Muscle of leg (tissue), 11 donors: ENCODE results near the gene PCDHGA3. TPM values are rescaled to one million over a fixed set of nuclear protein-coding genes. Genes with fewer than 3 reads are reported as not detected.
"Not testable (repeated sequence)": the region's sequence is repeated elsewhere in the genome, so short reads cannot be mapped to it uniquely, and the experiment has no call there.

Source experiments
- DNase-seq: peaks from one replicate; pipeline ENCODE4 v3.0.0; 2013
- H3K27ac ChIP-seq: one replicate; pipeline ENCODE4 v1.5.1; 2013; ENCODE audit warnings: mild to moderate bottlenecking, low read length, control low read depth
- H3K27me3 ChIP-seq: one replicate; pipeline ENCODE4 v1.6.1; 2013; ENCODE audit warnings: low read length; ENCODE audit not compliant: control insufficient read depth, insufficient read depth
- H3K36me3 ChIP-seq: one replicate; pipeline ENCODE4 v1.6.1; 2013; ENCODE audit warnings: low read length; ENCODE audit not compliant: control insufficient read depth, insufficient read depth
- H3K4me1 ChIP-seq: one replicate; pipeline ENCODE4 v1.6.1; 2013; ENCODE audit warnings: low read length; ENCODE audit not compliant: control insufficient read depth, insufficient read depth
- H3K4me3 ChIP-seq: one replicate; pipeline ENCODE4 v1.5.1; 2013; ENCODE audit warnings: low read length, control low read depth
- H3K9me3 ChIP-seq: replicated peaks from 2 replicates; pipeline ENCODE4 v1.6.1; 2013; ENCODE audit warnings: low read depth, low read length; ENCODE audit not compliant: control insufficient read depth
- WGBS: methylation state at CpG from one replicate; pipeline ENCODE4 v1.1.5; 2013; ENCODE audit warnings: missing lambda C conversion rate; ENCODE audit not compliant: insufficient coverage; 5-methylcytosine and 5-hydroxymethylcytosine counted together
- polyA plus RNA-seq, 8 donors: library from polyadenylated mRNA; unstranded; fragments of 120-200 nt; gene quantifications; one replicate each; pipeline versions ENCODE4 v1.2.1 to v1.2.3, GENCODE V29; 2013; ENCODE audit warnings: inconsistent platforms in 1 of 8, low replicate concordance in 1 of 8; ENCODE audit not compliant: insufficient read length in 8 of 8, insufficient read depth in 1 of 8
- total RNA-seq: library from RNA; stranded (reverse); fragments of 120-200 nt; gene quantifications from one replicate; pipeline ENCODE4 v1.2.4, GENCODE V29; 2013

Gene PCDHGA3
- total and polyA plus RNA-seq, 9 donors: 0.94 to 2.0 (median 1.1) TPM

GRCh38 chr5:141322261-141322660 lies 21.4 kb upstream of the PCDHGA3 start:
- H3K9me3 ChIP-seq: peaks cover 40% of the 10 kb centered on the region
- H3K4me1 ChIP-seq: peaks cover 5% of the 10 kb centered on the region
- no peak overlapping the region for H3K27ac ChIP-seq
- H3K27me3 ChIP-seq: no peaks in the 10 kb centered on the region
- DNase-seq: no peak
- H3K36me3 ChIP-seq: peaks cover 14% of the 10 kb centered on the region
- WGBS: no CpG with 5 or more reads among the region's 3 CpGs
- no peak overlapping the region for H3K4me3 ChIP-seq

- Histone ChIP-seq H3K36me3 (no peaks in the 10 kb centered on the region), H3K9me3 (peaks cover 35% of the 10 kb centered on the region), H3K4me3 (peak overlapping the region; percentile 6), H3K27ac (no peak overlapping the region), H3K27me3 (peaks cover 3% of the 10 kb centered on the region), H3K4me1 (peaks cover under 1% of the 10 kb centered on the region)
- 8% methylated on average over 17 of the region's 27 CpGs for WGBS
- DNase-seq: peak; percentile 51
Observed at GRCh38 chr5:141326088-141326854, 17.4 kb upstream of the PCDHGA3 start.

GRCh38 chr5:141328231-141328630 lies 15.4 kb upstream of the PCDHGA3 start:
- H3K36me3 ChIP-seq: no peaks in the 10 kb centered on the region
- H3K9me3 ChIP-seq: peaks cover 43% of the 10 kb centered on the region
- WGBS: 81% methylated on average over 8 of the region's 8 CpGs
- DNase-seq: no peak
- H3K27ac ChIP-seq: no peak overlapping the region
- peaks cover 3% of the 10 kb centered on the region for H3K27me3 ChIP-seq
- H3K4me1 ChIP-seq: no peaks in the 10 kb centered on the region
- no peak overlapping the region for H3K4me3 ChIP-seq

GRCh38 chr5:141330299-141331080 lies 13.1 kb upstream of the PCDHGA3 start, which contains the start of gene PCDHGA1:
PCDHGA1 (plus strand) TSS chr5:141330514.
- Histone ChIP-seq H3K27me3 (peaks cover 3% of the 10 kb centered on the region), H3K9me3 (peaks cover 47% of the 10 kb centered on the region), H3K4me3 (no peak within 1 kb of the TSS), H3K4me1 (no peaks in the 10 kb centered on the region), H3K27ac (no peak within 1 kb of the TSS), H3K36me3 (no peaks in the 10 kb centered on the region)
- 26% methylated on average over 10 of the region's 21 CpGs for WGBS
- DNase-seq: peak; percentile 2

GRCh38 chr5:141332571-141332970 lies 11.1 kb upstream of the PCDHGA3 start:
- not testable (repeated sequence) for DNase-seq, H3K36me3 ChIP-seq, H3K4me1 ChIP-seq, H3K27ac ChIP-seq, H3K4me3 ChIP-seq, H3K27me3 ChIP-seq
- 52% methylated on average over 27 of the region's 39 CpGs for WGBS
- H3K9me3 ChIP-seq: peaks cover 40% of the 10 kb centered on the region

- no peaks in the 10 kb centered on the region for H3K36me3 ChIP-seq
- no peaks in the 10 kb centered on the region for H3K4me1 ChIP-seq
- 15% methylated on average over 21 of the region's 27 CpGs for WGBS
- peak within 1 kb of the TSS; percentile 14 for H3K4me3 ChIP-seq
- H3K27me3 ChIP-seq: peaks cover 8% of the 10 kb centered on the region
- DNase-seq: peak; percentile 38
- peaks cover 41% of the 10 kb centered on the region for H3K9me3 ChIP-seq
- H3K27ac ChIP-seq: no peak within 1 kb of the TSS
Observed at GRCh38 chr5:141338538-141339306, 4.9 kb upstream of the PCDHGA3 start, which contains the start of gene PCDHGA2. PCDHGA2 (plus strand) TSS chr5:141338760.

- not testable (repeated sequence) for H3K4me3 ChIP-seq, H3K27ac ChIP-seq, H3K27me3 ChIP-seq, H3K36me3 ChIP-seq, H3K4me1 ChIP-seq, DNase-seq
- peaks cover 55% of the 10 kb centered on the region for H3K9me3 ChIP-seq
- WGBS: 82% methylated on average over 25 of the region's 45 CpGs
Observed at GRCh38 chr5:141340781-141341354, 2.8 kb upstream of the PCDHGA3 start.

GRCh38 chr5:141342773-141343172 lies 856 bp upstream of the PCDHGA3 start:
- Histone ChIP-seq H3K4me3 (no peak overlapping the region), H3K36me3 (no peaks in the 10 kb centered on the region), H3K4me1 (no peaks in the 10 kb centered on the region), H3K27me3 (peaks cover 8% of the 10 kb centered on the region), H3K9me3 (peaks cover 59% of the 10 kb centered on the region), H3K27ac (no peak overlapping the region)
- no peak for DNase-seq
- WGBS: no CpG with 5 or more reads among the region's 1 CpG

GRCh38 chr5:141343953-141344463 lies 379 bp downstream of the PCDHGA3 start:
- WGBS: 25% methylated on average over 29 of the region's 31 CpGs
- Histone ChIP-seq H3K9me3 (peaks cover 56% of the 10 kb centered on the region), H3K36me3 (no peaks in the 10 kb centered on the region), H3K4me1 (no peaks in the 10 kb centered on the region), H3K27ac (no peak overlapping the region), H3K4me3 (no peak overlapping the region), H3K27me3 (peaks cover 3% of the 10 kb centered on the region)
- DNase-seq: no peak
